IMR-90 (cell line): ENCODE results near the gene ASMTL. TPM values are rescaled to one million over a fixed set of nuclear protein-coding genes. Genes with fewer than 3 reads are reported as not detected.

Experiments
- ATAC-seq: fragments of 200-7000 bp; cut with Tn5 transposase; 2 replicates; pipeline ENCODE4 v1.9.1; 2020; ENCODE audit warnings: low read depth, mild to moderate bottlenecking, moderate library complexity
- BruUV-seq: library from RNA; stranded (reverse); fragments of 400-500 nt; replicated peaks from 2 replicates; lab custom pipeline; 2021; lab: Mats Ljungman, UMichigan
- CTCF ChIA-PET: fragments of 300-600 bp; formaldehyde crosslinking; extraction: SDS; loops from one replicate; lab custom pipeline; 2021; ENCODE audit warnings: antibody characterized with exemption; lab: Yijun Ruan, JAX
- POLR2A ChIA-PET: fragments of 300-600 bp; sonication (Branson Sonifier 250); formaldehyde crosslinking; loops from one replicate; lab custom pipeline; 2022; ENCODE audit warnings: antibody characterized with exemption; ENCODE audit not compliant: unreplicated experiment; lab: Charles Lee
- DNase-seq: peaks from one replicate; pipeline ENCODE4 v3.0.0; 2013
- H2AFZ ChIP-seq: replicated peaks from 2 replicates; pipeline ENCODE3; 2013; ENCODE audit warnings: low read length, mild to moderate bottlenecking; ENCODE audit not compliant: poor library complexity
- H2AK5ac ChIP-seq: 2 replicates; pipeline ENCODE4 v1.6.1; 2013; ENCODE audit warnings: low read depth, low read length, inconsistent platforms
- H2AK9ac ChIP-seq: replicated peaks from 2 replicates; pipeline ENCODE3; 2013; ENCODE audit warnings: mild to moderate bottlenecking, low read depth, low read length, moderate library complexity; ENCODE audit not compliant: poor library complexity
- H2BK120ac ChIP-seq: 2 replicates; pipeline ENCODE4 v1.6.1; 2013; ENCODE audit warnings: low read depth, low read length, inconsistent platforms
- H2BK15ac ChIP-seq: 3 replicates; pipeline ENCODE4 v1.6.1; 2013; ENCODE audit warnings: low read depth, low read length, inconsistent platforms
- H2BK20ac ChIP-seq: 2 replicates; pipeline ENCODE4 v1.6.1; 2013; ENCODE audit warnings: low read depth, mild to moderate bottlenecking, inconsistent platforms, low read length, moderate library complexity
- H2BK5ac ChIP-seq: 2 replicates; pipeline ENCODE4 v1.6.1; 2013; ENCODE audit warnings: mild to moderate bottlenecking, low read depth, low read length, inconsistent platforms; ENCODE audit not compliant: poor library complexity, severe bottlenecking
- H3K14ac ChIP-seq: replicated peaks from 2 replicates; pipeline ENCODE4 v1.6.1; 2013; ENCODE audit warnings: low read depth, low read length, inconsistent platforms
- H3K18ac ChIP-seq: 2 replicates; pipeline ENCODE4 v1.6.1; 2013; ENCODE audit warnings: low read depth, low read length, control low read depth
- H3K23ac ChIP-seq: 2 replicates; pipeline ENCODE4 v1.6.1; 2013; ENCODE audit warnings: low read depth, low read length, inconsistent platforms
- H3K27ac ChIP-seq: 2 replicates; pipeline ENCODE4 v1.5.1; 2013; ENCODE audit warnings: mild to moderate bottlenecking, control low read depth, low read length; ENCODE audit not compliant: insufficient read depth
- H3K27me3 ChIP-seq: 2 replicates; pipeline ENCODE4 v1.6.1; 2013; ENCODE audit warnings: low read length; ENCODE audit not compliant: control insufficient read depth, insufficient read depth
- H3K36me3 ChIP-seq: 2 replicates; pipeline ENCODE4 v1.6.1; 2013; ENCODE audit warnings: low read length, mixed read lengths; ENCODE audit not compliant: control insufficient read depth, insufficient read depth
- H3K4ac ChIP-seq: 2 replicates; pipeline ENCODE4 v1.6.1; 2013; ENCODE audit warnings: low read depth, low read length, inconsistent platforms
- H3K4me1 ChIP-seq: 2 replicates; pipeline ENCODE4 v1.6.1; 2013; ENCODE audit warnings: low read length, mixed read lengths; ENCODE audit not compliant: control insufficient read depth, insufficient read depth
- H3K4me2 ChIP-seq: 2 replicates; pipeline ENCODE4 v1.6.1; 2013; ENCODE audit warnings: low read depth, mild to moderate bottlenecking, control low read depth, low read length, moderate library complexity
- H3K4me3 ChIP-seq: 2 replicates; pipeline ENCODE4 v1.5.1; 2013; ENCODE audit warnings: low read depth, mild to moderate bottlenecking, control low read depth, low read length, moderate library complexity; ENCODE audit not compliant: insufficient read depth
- H3K56ac ChIP-seq: 2 replicates; pipeline ENCODE4 v1.6.1; 2013; ENCODE audit warnings: low read length, inconsistent platforms; ENCODE audit not compliant: insufficient read depth; ENCODE audit errors: extremely low read depth
- H3K79me1 ChIP-seq, 2 experiments: 2 replicates each; pipeline ENCODE4 v1.6.1; 2013; ENCODE audit warnings: low read length in 2 of 2, inconsistent platforms in 1 of 2, low read depth in 1 of 2
- H3K9ac ChIP-seq: 2 replicates; pipeline ENCODE4 v1.6.1; 2013; ENCODE audit warnings: low read depth, low read length, control low read depth
- H3K9me1 ChIP-seq: 2 replicates; pipeline ENCODE4 v1.6.1; 2013; ENCODE audit warnings: low read length, inconsistent platforms; ENCODE audit not compliant: insufficient read depth
- H3K9me3 ChIP-seq: 2 replicates; pipeline ENCODE4 v1.6.1; 2013; ENCODE audit warnings: low read length; ENCODE audit not compliant: control insufficient read depth, insufficient read depth
- H4K20me1 ChIP-seq: 2 replicates; pipeline ENCODE4 v1.6.1; 2013; ENCODE audit warnings: low read length, inconsistent platforms; ENCODE audit not compliant: insufficient read depth
- H4K5ac ChIP-seq: 2 replicates; pipeline ENCODE4 v1.6.1; 2013; ENCODE audit warnings: mild to moderate bottlenecking, low read depth, low read length, control low read depth
- H4K8ac ChIP-seq, 2 experiments: 2 replicates each; pipeline ENCODE4 v1.6.1; 2013; ENCODE audit warnings: low read depth in 2 of 2, low read length in 2 of 2, control low read depth in 1 of 2, inconsistent platforms in 1 of 2
- H4K91ac ChIP-seq: 2 replicates; pipeline ENCODE4 v1.6.1; 2013; ENCODE audit warnings: low read depth, low read length, inconsistent platforms; ENCODE audit not compliant: insufficient read depth
- BHLHE40 ChIP-seq: fragments of 150-350 bp; IDR thresholded peaks from 2 replicates; pipeline ENCODE4 v1.6.1; 2016; ENCODE audit warnings: mild to moderate bottlenecking, low read depth, low read length
- CEBPB ChIP-seq: IDR thresholded peaks from 2 replicates; pipeline ENCODE4 v1.6.1; 2012; ENCODE audit warnings: low read depth, low read length, improper control_type of control experiment
- CTCF ChIP-seq: conservative IDR thresholded peaks from 2 replicates; pipeline ENCODE4 v1.5.1; 2012; ENCODE audit warnings: mild to moderate bottlenecking, low read depth, low read length, improper control_type of control experiment
- FOS ChIP-seq: fragments of 150-350 bp; IDR thresholded peaks from 2 replicates; pipeline ENCODE4 v1.6.1; 2016; ENCODE audit warnings: low read depth, low read length
- MAFK ChIP-seq: IDR thresholded peaks from 2 replicates; pipeline ENCODE4 v1.6.1; 2012; ENCODE audit warnings: low read depth, low read length, improper control_type of control experiment
- MAZ ChIP-seq: IDR thresholded peaks from 2 replicates; pipeline ENCODE4 v1.6.1; 2012; ENCODE audit warnings: low read depth, mild to moderate bottlenecking, low read length, improper control_type of control experiment, moderate library complexity, borderline replicate concordance
- MXI1 ChIP-seq: IDR thresholded peaks from 2 replicates; pipeline ENCODE4 v1.6.1; 2012; ENCODE audit warnings: low read depth, mild to moderate bottlenecking, low read length, moderate library complexity, borderline replicate concordance
- NFE2L2 ChIP-seq: fragments of 150-350 bp; IDR thresholded peaks from 2 replicates; pipeline ENCODE4 v1.6.1; 2016; ENCODE audit warnings: low read depth, mild to moderate bottlenecking, low read length
- POLR2A ChIP-seq: IDR thresholded peaks from 2 replicates; pipeline ENCODE4 v1.6.1; 2012; ENCODE audit warnings: mild to moderate bottlenecking, low read depth, low read length
- RAD21 ChIP-seq: IDR thresholded peaks from 2 replicates; pipeline ENCODE4 v1.6.1; 2012; ENCODE audit warnings: low read length, improper control_type of control experiment
- RCOR1 ChIP-seq: IDR thresholded peaks from 2 replicates; pipeline ENCODE4 v1.6.1; 2012; ENCODE audit warnings: mild to moderate bottlenecking, low read length, improper control_type of control experiment; ENCODE audit not compliant: insufficient replicate concordance
- RFX5 ChIP-seq: IDR thresholded peaks from 2 replicates; pipeline ENCODE4 v1.8.0; 2012; ENCODE audit warnings: low read depth, mild to moderate bottlenecking, low read length, moderate library complexity
- SMC3 ChIP-seq: fragments of 150-350 bp; IDR thresholded peaks from 2 replicates; pipeline ENCODE4 v1.6.1; 2016; ENCODE audit warnings: low read depth, mild to moderate bottlenecking, antibody characterized with exemption, low read length, moderate library complexity
- USF2 ChIP-seq: fragments of 150-350 bp; IDR thresholded peaks from 2 replicates; pipeline ENCODE4 v1.6.1; 2017; ENCODE audit warnings: mild to moderate bottlenecking, antibody characterized with exemption, low read length, low read depth
- WGBS, 2 experiments: methylation state at CpG; one replicate each; pipeline versions ENCODE4 v1.1.5 to v1.1.7; 2013; ENCODE audit warnings: missing lambda C conversion rate in 2 of 2; ENCODE audit not compliant: insufficient read length in 1 of 2; ENCODE audit errors: extremely low coverage in 2 of 2; 5-methylcytosine and 5-hydroxymethylcytosine counted together
- dilution Hi-C: fragments of 300-500 bp; cut with HindIII; formaldehyde crosslinking; loops from one replicate; pipeline ENCODE4 v1.14.3; 2018; ENCODE audit warnings: low sequenced_read_pairs; ENCODE audit not compliant: unreplicated experiment
- in situ Hi-C: fragments of 300-500 bp; cut with MboI; formaldehyde crosslinking; loops from 3 replicates; pipeline ENCODE4 v1.14.3; 2019; ENCODE audit warnings: low sequenced_read_pairs, inconsistent platforms, mixed read lengths
- intact Hi-C: fragments of 100-400 bp; cut with micrococcal nuclease; formaldehyde crosslinking; loops from 2 replicates; pipeline ENCODE4 v1.10.0; 2022
- polyA plus RNA-seq, 3 experiments: library from polyadenylated mRNA; depleted of rRNA; stranded (reverse); fragments of >200 nt; gene quantifications; 2 replicates each; pipeline ENCODE4 v1.2.3, GENCODE V29; 2012; ENCODE audit warnings: low replicate concordance in 1 of 3
- total RNA-seq: library from RNA; depleted of rRNA; stranded (reverse); fragments of >200 nt; gene quantifications from 2 replicates; pipeline ENCODE4 v1.2.3, GENCODE V29; 2012

The ASMTL gene
- total and polyA plus RNA-seq, 2 of the 4 experiments (the other 2 are of a cell fraction), result 13.4 to 33.4 TPM

- no peak for TF ChIP-seq RAD21
These were observed 33.0 kb downstream of the ASMTL start (continued) for GRCh38 chrX:1419545-1420355.

- Histone ChIP-seq H2AK5ac (no peak overlapping the region), H3K4me3 (no peak overlapping the region), H3K79me1 (no peaks in the 10 kb centered on the region; a peak in 1 of 4 replicates), H3K4me1 (no peaks in the 10 kb centered on the region), H2AK9ac (no peak overlapping the region), H3K18ac (no peak overlapping the region), H2BK20ac (no peak overlapping the region), H3K36me3 (peaks cover 67% of the 10 kb centered on the region), H4K91ac (no peak overlapping the region), H3K56ac (no peak overlapping the region), H3K9ac (no peak overlapping the region), H4K5ac (no peak overlapping the region), H3K23ac (no peak overlapping the region), H3K27me3 (no peaks in the 10 kb centered on the region), H3K14ac (no peak overlapping the region), H4K8ac (no peak overlapping the region), H2BK120ac (no peak overlapping the region), H2BK5ac (no peak overlapping the region), H3K4ac (no peak overlapping the region), H3K9me3 (peaks cover 27% of the 10 kb centered on the region), H2AFZ (no peak overlapping the region), H3K4me2 (no peak overlapping the region), H3K27ac (no peak overlapping the region), H2BK15ac (no peak overlapping the region), H3K9me1 (0 out of 2 replicates have a peak, but pooled peaks cover 6% of the 10 kb centered on the region), H4K20me1 (no peaks in the 10 kb centered on the region; the same call in 1 of the 2 replicates)
- DNase-seq (no peak), ATAC-seq (no peak)
- ChIA-PET CTCF (no interaction called here), POLR2A (no interaction called here)
- intact Hi-C loops, result no loop called here
- no TSS peak for BruUV-seq
- dilution Hi-C loops, result no loop called here
- in situ Hi-C loops, result no loop called here
- WGBS, 2 experiments, result 97% methylated on average over 15 of the region's 29 CpGs; no CpG with 5 or more reads in 1 of the 2 experiments
- TF ChIP-seq CTCF (no peak), RFX5 (no peak), POLR2A (no peak), RCOR1 (no peak), FOS (no peak), CEBPB (no peak), NFE2L2 (no peak), USF2 (no peak), BHLHE40 (no peak), SMC3 (no peak), MAFK (no peak), MAZ (no peak), RAD21 (no peak), MXI1 (no peak)
These were observed 33.7 kb downstream of the ASMTL start for GRCh38 chrX:1418901-1419544.
